ENCODE results near the gene PDIA6.

The PDIA6 gene

DNA sequence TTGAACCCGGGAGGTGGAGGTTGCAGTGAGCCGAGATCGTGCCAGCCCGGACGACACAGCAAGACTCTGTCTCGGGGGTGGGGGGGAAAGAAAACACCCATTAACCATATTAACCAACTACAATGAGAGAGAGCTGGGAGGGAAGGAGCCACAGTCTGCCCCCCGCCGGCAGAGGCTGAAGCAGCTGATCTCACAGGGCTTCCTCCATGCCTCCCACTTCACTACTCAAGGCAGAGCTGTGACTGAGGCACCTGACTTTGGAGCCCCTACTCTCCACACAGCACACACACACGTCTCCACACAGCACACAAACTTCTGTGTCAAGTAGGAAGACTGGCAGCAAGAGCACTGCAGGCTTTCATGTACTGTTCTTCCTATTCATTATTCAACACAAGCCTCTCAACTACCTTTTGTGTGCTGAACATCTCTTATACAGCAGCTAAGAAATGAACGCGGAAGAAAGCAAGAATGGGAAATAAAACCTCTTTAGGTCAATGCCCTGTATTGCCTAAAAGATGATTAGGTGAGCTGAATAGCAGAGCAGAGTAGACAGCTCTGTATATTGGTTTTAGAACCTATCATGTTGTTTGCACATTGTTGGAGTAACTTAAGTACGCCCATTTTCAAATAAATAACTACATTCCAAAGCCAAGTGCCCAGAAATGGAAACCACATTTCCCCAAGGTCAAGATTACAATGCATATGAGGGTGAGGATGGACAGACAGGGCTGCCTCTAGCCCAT lies 26.2 kb downstream of the PDIA6 start:
- Histone ChIP-seq H3K27me3 (ENCODE audit: insufficient read depth, low read length) (no peaks in the 10 kb centered on the region), H3K9me3 (ENCODE audit: low read length) (no peaks in the 10 kb centered on the region), H3K9me2 (ENCODE audit: low read depth, low read length) (no peaks in the 10 kb centered on the region), H3K27ac (ENCODE audit: low read depth, low read length, poor library complexity, severe bottlenecking) (no peak overlapping the region), H3K79me2 (ENCODE audit: insufficient read depth, low read length) (no peaks in the 10 kb centered on the region), H2AFZ (ENCODE audit: low read length) (no peak overlapping the region), H3F3A (ENCODE audit: insufficient read depth, low read length) (no peaks in the 10 kb centered on the region), H3K4me2 (ENCODE audit: low read length) (no peak overlapping the region), H3K36me3 (ENCODE audit: insufficient read depth, low read length) (peaks cover 97% of the 10 kb centered on the region), H3K4me1 (ENCODE audit: insufficient read depth, low read length, severe bottlenecking) (no peaks in the 10 kb centered on the region), H3K4me3 (ENCODE audit: low read depth, low read length, poor library complexity, severe bottlenecking) (no peak overlapping the region), H3K9ac (ENCODE audit: low read length) (no peak overlapping the region), H4K20me1 (ENCODE audit: insufficient read depth, low read length) (no peaks in the 10 kb centered on the region)
- TF ChIP-seq EZH2 (IDR thresholded peaks at IDR 0.05; ENCODE audit: borderline replicate concordance, low read length): no peak
- TF ChIP-seq, protein P1, sequence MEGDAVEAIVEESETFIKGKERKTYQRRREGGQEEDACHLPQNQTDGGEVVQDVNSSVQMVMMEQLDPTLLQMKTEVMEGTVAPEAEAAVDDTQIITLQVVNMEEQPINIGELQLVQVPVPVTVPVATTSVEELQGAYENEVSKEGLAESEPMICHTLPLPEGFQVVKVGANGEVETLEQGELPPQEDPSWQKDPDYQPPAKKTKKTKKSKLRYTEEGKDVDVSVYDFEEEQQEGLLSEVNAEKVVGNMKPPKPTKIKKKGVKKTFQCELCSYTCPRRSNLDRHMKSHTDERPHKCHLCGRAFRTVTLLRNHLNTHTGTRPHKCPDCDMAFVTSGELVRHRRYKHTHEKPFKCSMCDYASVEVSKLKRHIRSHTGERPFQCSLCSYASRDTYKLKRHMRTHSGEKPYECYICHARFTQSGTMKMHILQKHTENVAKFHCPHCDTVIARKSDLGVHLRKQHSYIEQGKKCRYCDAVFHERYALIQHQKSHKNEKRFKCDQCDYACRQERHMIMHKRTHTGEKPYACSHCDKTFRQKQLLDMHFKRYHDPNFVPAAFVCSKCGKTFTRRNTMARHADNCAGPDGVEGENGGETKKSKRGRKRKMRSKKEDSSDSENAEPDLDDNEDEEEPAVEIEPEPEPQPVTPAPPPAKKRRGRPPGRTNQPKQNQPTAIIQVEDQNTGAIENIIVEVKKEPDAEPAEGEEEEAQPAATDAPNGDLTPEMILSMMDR (IDR thresholded peaks at IDR 0.05; ENCODE audit: low read length): no peak

DNA sequence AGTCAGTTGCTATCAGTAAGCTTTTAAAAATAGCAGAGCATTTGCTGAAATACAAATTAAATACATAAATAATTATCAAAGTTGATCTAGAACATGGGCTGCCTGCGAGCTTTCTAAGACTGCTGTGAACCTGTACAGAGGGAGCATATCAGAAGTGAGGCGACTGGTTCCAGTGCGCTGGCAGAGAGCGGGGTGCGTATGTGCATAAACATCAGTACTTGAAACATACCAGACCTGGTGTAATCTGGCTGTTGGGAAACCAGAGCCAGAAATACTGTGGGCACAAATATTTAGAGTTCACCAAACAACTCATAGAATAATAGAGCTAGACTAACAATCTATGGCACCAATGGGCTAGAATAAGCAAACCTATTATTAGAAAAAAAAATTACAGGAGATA lies 27.3 kb downstream of the PDIA6 start:
- Histone ChIP-seq H3F3A (ENCODE audit: insufficient read depth, low read length) (no peaks in the 10 kb centered on the region), H4K20me1 (ENCODE audit: insufficient read depth, low read length) (no peaks in the 10 kb centered on the region), H3K9me3 (ENCODE audit: low read length) (no peaks in the 10 kb centered on the region), H3K79me2 (ENCODE audit: insufficient read depth, low read length) (no peaks in the 10 kb centered on the region), H3K27me3 (ENCODE audit: insufficient read depth, low read length) (no peaks in the 10 kb centered on the region), H3K4me1 (ENCODE audit: insufficient read depth, low read length, severe bottlenecking) (no peaks in the 10 kb centered on the region), H2AFZ (ENCODE audit: low read length) (no peak overlapping the region), H3K4me3 (ENCODE audit: low read depth, low read length, poor library complexity, severe bottlenecking) (no peak overlapping the region), H3K36me3 (ENCODE audit: insufficient read depth, low read length) (peaks cover 97% of the 10 kb centered on the region), H3K27ac (ENCODE audit: low read depth, low read length, poor library complexity, severe bottlenecking) (no peak overlapping the region), H3K4me2 (ENCODE audit: low read length) (no peak overlapping the region), H3K9me2 (ENCODE audit: low read depth, low read length) (no peaks in the 10 kb centered on the region), H3K9ac (ENCODE audit: low read length) (no peak overlapping the region)
- TF ChIP-seq EZH2 (IDR thresholded peaks at IDR 0.05; ENCODE audit: borderline replicate concordance, low read length): no peak
- TF ChIP-seq, protein P1 (IDR thresholded peaks at IDR 0.05; ENCODE audit: low read length): no peak

DNA sequence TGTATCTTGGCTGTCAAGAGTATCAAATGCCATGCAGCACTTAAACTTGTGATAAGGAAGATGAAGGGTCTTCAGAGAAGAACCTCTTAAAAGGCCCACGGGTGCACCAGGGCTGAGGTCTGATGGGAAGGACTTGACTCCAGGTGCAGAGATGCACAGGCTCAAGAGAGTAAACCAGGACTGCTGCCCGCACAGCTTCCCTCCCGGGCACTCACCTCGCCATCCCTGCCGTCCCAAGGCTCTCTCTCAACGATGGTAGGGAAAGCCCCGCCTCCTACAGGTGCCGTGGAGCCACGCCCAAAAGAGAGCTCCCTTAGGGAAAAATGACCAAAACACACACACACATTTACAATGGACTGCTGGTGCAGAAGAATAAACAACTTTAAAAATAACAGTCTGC lies 27.9 kb downstream of the PDIA6 start:
- Histone ChIP-seq H3K4me2 (ENCODE audit: low read length) (no peak overlapping the region), H3K9me3 (ENCODE audit: low read length) (no peaks in the 10 kb centered on the region), H3K9me2 (ENCODE audit: low read depth, low read length) (no peaks in the 10 kb centered on the region), H3K4me1 (ENCODE audit: insufficient read depth, low read length, severe bottlenecking) (no peaks in the 10 kb centered on the region), H3K79me2 (ENCODE audit: insufficient read depth, low read length) (no peaks in the 10 kb centered on the region), H4K20me1 (ENCODE audit: insufficient read depth, low read length) (no peaks in the 10 kb centered on the region), H3F3A (ENCODE audit: insufficient read depth, low read length) (no peaks in the 10 kb centered on the region), H3K9ac (ENCODE audit: low read length) (no peak overlapping the region), H2AFZ (ENCODE audit: low read length) (no peak overlapping the region), H3K27ac (ENCODE audit: low read depth, low read length, poor library complexity, severe bottlenecking) (no peak overlapping the region), H3K4me3 (ENCODE audit: low read depth, low read length, poor library complexity, severe bottlenecking) (no peak overlapping the region), H3K27me3 (ENCODE audit: insufficient read depth, low read length) (no peaks in the 10 kb centered on the region), H3K36me3 (ENCODE audit: insufficient read depth, low read length) (peaks cover 97% of the 10 kb centered on the region)
- no peak for TF ChIP-seq EZH2 (IDR thresholded peaks at IDR 0.05; ENCODE audit: borderline replicate concordance, low read length)
- TF ChIP-seq, protein P1 (IDR thresholded peaks at IDR 0.05; ENCODE audit: low read length): no peak
